A549 (cell line): Measurements from ENCODE around the gene SCN1A. TPM values are rescaled to one million over a fixed set of nuclear protein-coding genes. Genes with fewer than 3 reads are reported as not detected.

ENCODE experiments used
- ATAC-seq, 2 experiments: fragments of 200-7000 bp in 1 of 2; fragments of >200 bp in 1 of 2; cut with Nextera tagmentation in 1 of 2; cut with Tn5 transposase in 1 of 2; 3 replicates each; pipeline versions ENCODE4 v1.8.0 to v1.9.1; 2018 to 2020; ENCODE audit warnings: mild to moderate bottlenecking in 1 of 2, moderate library complexity in 1 of 2
- CTCF ChIA-PET: fragments of 300-600 bp; sonication (Branson Sonifier 250); formaldehyde crosslinking; extraction: SDS; loops from one replicate; lab custom pipeline; 2021; ENCODE audit warnings: antibody characterized with exemption, inconsistent platforms; lab: Yijun Ruan, JAX
- POLR2A ChIA-PET: fragments of 350-600 bp; formaldehyde crosslinking; extraction: SDS; loops from one replicate; lab custom pipeline; 2021; ENCODE audit warnings: antibody characterized with exemption, inconsistent platforms; lab: Yijun Ruan, JAX
- DNase-seq, 2 experiments: peaks; one replicate each; pipeline versions ENCODE4 v3.0.0 to v3.0.0-alpha.2; 2011 to 2016; ENCODE audit warnings: low read depth in 1 of 2, low spot score in 1 of 2
- FAIRE-seq: peaks from 2 replicates; lab custom pipeline; 2011; peaks lifted over from hg19 to GRCh38; lab: Jason Lieb, UNC
- H3K27ac ChIP-seq, 2 experiments: fragments of >200 bp; sonication (Bioruptor Twin); formaldehyde crosslinking; 3 replicates each; pipeline ENCODE4 v1.5.1; 2016 to 2017
- H3K4me1 ChIP-seq: fragments of >200 bp; sonication (Bioruptor Twin); formaldehyde crosslinking; 3 replicates; pipeline ENCODE4 v1.6.1; 2016
- H3K4me2 ChIP-seq: fragments of >200 bp; sonication (Bioruptor Twin); formaldehyde crosslinking; 3 replicates; pipeline ENCODE4 v1.6.1; 2016
- H3K4me3 ChIP-seq: fragments of >200 bp; sonication (Bioruptor Twin); formaldehyde crosslinking; 3 replicates; pipeline ENCODE4 v1.5.1; 2016
- H3K9me3 ChIP-seq: fragments of >200 bp; sonication (Bioruptor Twin); formaldehyde crosslinking; 3 replicates; pipeline ENCODE4 v1.6.1; 2016
- CBX2 ChIP-seq: fragments of 200-600 bp; sonication (generic); IDR thresholded peaks from 2 replicates; pipeline ENCODE4 v1.6.1; 2016; ENCODE audit warnings: low read depth, mild to moderate bottlenecking, borderline replicate concordance
- CHD4 ChIP-seq: fragments of 200-600 bp; sonication (generic); IDR thresholded peaks from 2 replicates; pipeline ENCODE4 v1.6.1; 2016; ENCODE audit warnings: antibody characterized with exemption, mild to moderate bottlenecking, borderline replicate concordance
- CTCF ChIP-seq: fragments of >200 bp; sonication (Bioruptor Twin); formaldehyde crosslinking; IDR thresholded peaks from 3 replicates; pipeline ENCODE4 v1.5.1; 2016
- FOSL2 ChIP-seq, 2 experiments: fragments of 450-650 bp in 1 of 2; fragments of >200 bp in 1 of 2; sonication (Bioruptor Twin) in 1 of 2; formaldehyde crosslinking; IDR thresholded peaks; 2 replicates each; pipeline versions ENCODE4 v1.5.0 to v1.6.1; 2016 to 2020; ENCODE audit warnings: mild to moderate bottlenecking in 1 of 2, moderate library complexity in 1 of 2
- FOXS1 ChIP-seq: fragments of 250-450 bp; sonication (Bioruptor Pico); IDR thresholded peaks from 2 replicates; pipeline ENCODE4 v1.5.0; 2020; ENCODE audit warnings: mild to moderate bottlenecking, moderate library complexity
- HOXB13 ChIP-seq: fragments of 250-450 bp; sonication (Bioruptor Pico); IDR thresholded peaks from 2 replicates; pipeline ENCODE4 v1.5.0; 2020; ENCODE audit warnings: low read depth, mild to moderate bottlenecking, moderate library complexity
- HOXB5 ChIP-seq: fragments of 250-450 bp; sonication (Bioruptor Pico); IDR thresholded peaks from 2 replicates; pipeline ENCODE4 v1.5.0; 2020; ENCODE audit warnings: mild to moderate bottlenecking, moderate library complexity
- KDM5A ChIP-seq: fragments of 200-600 bp; sonication (generic); IDR thresholded peaks from 2 replicates; pipeline ENCODE4 v1.6.1; 2016; ENCODE audit warnings: antibody characterized with exemption, mild to moderate bottlenecking
- MYC ChIP-seq: IDR thresholded peaks from 2 replicates; pipeline ENCODE4 v1.6.1; 2012; ENCODE audit warnings: mild to moderate bottlenecking, inconsistent platforms, low read length, improper control_type of control experiment, borderline replicate concordance
- NPAS2 ChIP-seq: fragments of 250-450 bp; sonication (Bioruptor Pico); IDR thresholded peaks from 2 replicates; pipeline ENCODE4 v1.8.0; 2022; ENCODE audit warnings: mild to moderate bottlenecking, moderate library complexity, borderline replicate concordance
- NR3C1 ChIP-seq: fragments of >200 bp; sonication (Bioruptor Twin); formaldehyde crosslinking; IDR thresholded peaks from 3 replicates; pipeline ENCODE4 v1.6.1; 2017
- RCOR1 ChIP-seq: fragments of 150-350 bp; IDR thresholded peaks from 2 replicates; pipeline ENCODE4 v1.6.1; 2014; ENCODE audit warnings: antibody characterized with exemption, low read length, low read depth
- REST ChIP-seq: fragments of 200-600 bp; sonication (generic); IDR thresholded peaks from 2 replicates; pipeline ENCODE4 v1.6.1; 2016; ENCODE audit warnings: antibody characterized with exemption, mild to moderate bottlenecking, moderate library complexity
- SREBF2 ChIP-seq: fragments of 450-650 bp; IDR thresholded peaks from 2 replicates; pipeline ENCODE4 v1.6.1; 2014; ENCODE audit warnings: mild to moderate bottlenecking, moderate library complexity
- TFCP2L1 ChIP-seq: fragments of 250-450 bp; sonication (Bioruptor Pico); IDR thresholded peaks from 2 replicates; pipeline ENCODE4 v1.5.0; 2021; ENCODE audit warnings: mild to moderate bottlenecking
- WGBS: methylation state at CpG from one replicate; pipeline ENCODE4 v1.1.6; 2017; ENCODE audit errors: missing lambda C conversion rate; 5-methylcytosine and 5-hydroxymethylcytosine counted together
- polyA plus RNA-seq, 4 experiments: library from polyadenylated mRNA; depleted of rRNA in 3 of 4; stranded (reverse); fragments of >200 nt; fragmentation: RNase III in 1 of 4; extraction: RNeasy Plus Mini Kit Qiagen cat#74134 plus additional on column Dnase treatment in 1 of 4; gene quantifications; 2 replicates in 3 of 4; 3 replicates in 1 of 4; pipeline ENCODE4 v1.2.3, GENCODE V29; 2011 to 2017
- TF ChIP-seq, protein P1 (sequence below): fragments of >200 bp; sonication (Bioruptor Twin); formaldehyde crosslinking; IDR thresholded peaks from 2 replicates; pipeline ENCODE4 v1.6.1; 2016
- TF ChIP-seq, protein P2 (sequence below): IDR thresholded peaks from 2 replicates; pipeline ENCODE4 v1.6.1; 2012

The SCN1A gene
- polyA plus RNA-seq, 2 of the 4 experiments (the other 2 are of a cell fraction), result not detected

DNA sequence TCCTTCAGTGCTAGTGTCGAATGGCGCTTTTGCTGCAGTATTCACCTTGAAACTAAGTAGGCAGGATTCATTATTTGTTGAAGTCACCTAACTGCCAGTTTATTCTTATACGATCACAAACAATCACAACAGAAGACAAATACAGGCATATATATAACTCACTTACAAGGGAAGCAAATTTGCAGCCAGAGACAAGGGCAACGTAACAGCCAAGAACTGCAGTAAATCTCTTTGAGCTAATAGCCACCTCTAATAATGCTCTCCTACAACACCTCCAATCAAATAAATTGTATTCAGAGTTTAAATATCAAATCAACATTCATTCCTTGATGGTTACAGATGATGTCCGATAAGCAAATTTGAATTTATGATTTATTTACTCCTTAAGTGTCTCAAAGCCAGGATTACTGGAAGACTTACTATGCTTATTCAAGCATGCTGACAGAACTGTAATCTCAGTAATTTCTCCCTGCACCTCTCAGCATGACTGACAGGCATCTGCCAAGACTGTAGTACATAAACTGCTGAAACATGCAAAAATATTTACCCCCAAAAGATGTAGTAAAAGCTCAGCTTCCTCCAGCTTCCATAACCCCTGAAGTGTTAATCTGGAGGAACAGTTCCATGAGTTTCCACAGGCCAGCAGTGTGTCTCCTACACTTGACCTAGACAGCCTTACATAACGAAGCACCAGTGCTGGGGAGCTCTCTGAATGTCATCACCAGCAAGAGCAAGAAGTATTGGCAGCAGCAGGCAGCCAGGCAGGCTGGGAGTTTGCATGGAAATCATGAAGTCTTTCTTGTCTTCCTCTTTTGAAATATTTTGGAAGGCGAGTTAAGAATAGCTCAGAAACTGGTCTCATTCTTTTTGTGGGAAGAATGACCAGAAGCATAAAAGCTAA, 20.9 kb upstream of the SCN1A start:
- no peaks in the 10 kb centered on the region for H3K4me1 ChIP-seq
- ChIA-PET POLR2A (no interaction called here), CTCF (interaction anchor here (0.6 kb wide), 1 partner anchor 1325 kb away, joined by 3 read pairs; no protein-coding TSS in a partner anchor)
- H3K4me2 ChIP-seq, result no peak overlapping the region
- no peak for DNase-seq
- WGBS, result 51% methylated on average over 7 of the region's 7 CpGs
- FAIRE-seq, result no peak
- no peaks in the 10 kb centered on the region for H3K9me3 ChIP-seq
- no peak overlapping the region for H3K4me3 ChIP-seq
- TF ChIP-seq HOXB5 (no peak), FOSL2 (IDR thresholded peaks at IDR 0.05) (no peak), FOSL2 (CRISPR knock-in tag; IDR thresholded peaks at IDR 0.05) (no peak), CHD4 (no peak), HOXB13 (no peak), KDM5A (no peak), NPAS2 (CRISPR knock-in tag) (no peak), FOXS1 (CRISPR knock-in tag) (no peak), SREBF2 (no peak), TFCP2L1 (CRISPR knock-in tag) (no peak), CBX2 (no peak)
- TF ChIP-seq, protein P1, sequence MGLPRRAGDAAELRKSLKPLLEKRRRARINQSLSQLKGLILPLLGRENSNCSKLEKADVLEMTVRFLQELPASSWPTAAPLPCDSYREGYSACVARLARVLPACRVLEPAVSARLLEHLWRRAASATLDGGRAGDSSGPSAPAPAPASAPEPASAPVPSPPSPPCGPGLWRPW, result no peak
- ATAC-seq, result no peak
- H3K27ac ChIP-seq, result no peak overlapping the region

- H3K27ac ChIP-seq, result no peak overlapping the region
- WGBS, result 51% methylated on average over 2 of the region's 2 CpGs
- CTCF ChIA-PET, result no interaction called here
- FAIRE-seq (no peak), ATAC-seq (no peak), DNase-seq (no peak)
- H3K9me3 ChIP-seq, result no peaks in the 10 kb centered on the region
- H3K4me2 ChIP-seq, result no peak overlapping the region
- H3K4me3 ChIP-seq, result no peak overlapping the region
- no peaks in the 10 kb centered on the region for H3K4me1 ChIP-seq
- no peak for TF ChIP-seq NR3C1
- TF ChIP-seq REST, result peak; percentile 64; the same call in 1 of the 2 replicates
- TF ChIP-seq HOXB13, result no peak
- POLR2A ChIA-PET, result no interaction called here
These were observed 20.1 kb upstream of the SCN1A start for GRCh38 chr2:166147883-166148282.

DNA sequence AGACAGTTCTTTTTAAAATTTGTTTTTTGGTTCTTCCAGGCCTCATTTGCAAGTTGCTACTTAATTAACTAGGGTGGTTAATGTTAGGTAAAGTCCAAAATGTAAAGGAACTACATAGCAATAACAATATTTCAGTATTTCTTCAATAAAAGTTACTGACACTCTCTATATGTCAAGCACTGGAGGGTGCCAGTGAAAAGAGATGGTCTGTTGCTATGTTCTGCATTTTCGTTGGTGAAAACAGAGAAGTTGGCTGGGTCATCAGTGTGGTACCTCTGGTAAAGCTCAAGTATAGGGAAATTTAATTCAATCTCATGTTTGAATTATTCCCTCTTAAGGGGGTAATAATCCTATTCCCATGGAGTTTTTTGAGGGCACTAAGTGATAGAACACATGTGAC, 16.3 kb upstream of the SCN1A start:
- Histone ChIP-seq H3K4me2 (no peak overlapping the region), H3K9me3 (no peaks in the 10 kb centered on the region), H3K27ac (no peak overlapping the region), H3K4me3 (no peak overlapping the region), H3K4me1 (no peaks in the 10 kb centered on the region)
- POLR2A ChIA-PET, result no interaction called here
- TF ChIP-seq CTCF, result no peak
- no peak for TF ChIP-seq HOXB5
- no peak for TF ChIP-seq RCOR1
- TF ChIP-seq MYC, result no peak
- TF ChIP-seq, protein P2, sequence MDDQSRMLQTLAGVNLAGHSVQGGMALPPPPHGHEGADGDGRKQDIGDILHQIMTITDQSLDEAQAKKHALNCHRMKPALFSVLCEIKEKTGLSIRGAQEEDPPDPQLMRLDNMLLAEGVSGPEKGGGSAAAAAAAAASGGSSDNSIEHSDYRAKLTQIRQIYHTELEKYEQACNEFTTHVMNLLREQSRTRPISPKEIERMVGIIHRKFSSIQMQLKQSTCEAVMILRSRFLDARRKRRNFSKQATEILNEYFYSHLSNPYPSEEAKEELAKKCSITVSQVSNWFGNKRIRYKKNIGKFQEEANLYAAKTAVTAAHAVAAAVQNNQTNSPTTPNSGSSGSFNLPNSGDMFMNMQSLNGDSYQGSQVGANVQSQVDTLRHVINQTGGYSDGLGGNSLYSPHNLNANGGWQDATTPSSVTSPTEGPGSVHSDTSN, result no peak
- WGBS, result 54% methylated on average over 1 of the region's 1 CpG
- CTCF ChIA-PET, result no interaction called here
- ATAC-seq (no peak), FAIRE-seq (no peak), DNase-seq (no peak)
